ENCODE data around the gene UQCR10.
A peak's percentile ranks its signal among the peaks of the same experiment; 100 is the strongest.

The UQCR10 gene

GRCh38 chr22:29762263-29762662 lies 4.9 kb upstream of the UQCR10 start:
- no peak for DNase-seq (ENCODE audit: low spot score)

- DNase-seq (ENCODE audit: low spot score) = no peak
These were observed 1.1 kb upstream of the UQCR10 start for GRCh38 chr22:29765905-29766631.

GRCh38 chr22:29766632-29767170 lies 468 bp upstream of the UQCR10 start, which contains the start of gene ZMAT5:
ZMAT5 (minus strand) TSS chr22:29767007; CDS start chr22:29748544, 18,463 bp downstream.
- peak; percentile 91 for DNase-seq (ENCODE audit: low spot score)

- no peak for DNase-seq (ENCODE audit: low spot score)
These were observed 1.0 kb downstream of the UQCR10 start for GRCh38 chr22:29768052-29768693.

- DNase-seq (ENCODE audit: low spot score) = no peak
These were observed 2.7 kb downstream of the UQCR10 start for GRCh38 chr22:29769723-29770321.

DNA sequence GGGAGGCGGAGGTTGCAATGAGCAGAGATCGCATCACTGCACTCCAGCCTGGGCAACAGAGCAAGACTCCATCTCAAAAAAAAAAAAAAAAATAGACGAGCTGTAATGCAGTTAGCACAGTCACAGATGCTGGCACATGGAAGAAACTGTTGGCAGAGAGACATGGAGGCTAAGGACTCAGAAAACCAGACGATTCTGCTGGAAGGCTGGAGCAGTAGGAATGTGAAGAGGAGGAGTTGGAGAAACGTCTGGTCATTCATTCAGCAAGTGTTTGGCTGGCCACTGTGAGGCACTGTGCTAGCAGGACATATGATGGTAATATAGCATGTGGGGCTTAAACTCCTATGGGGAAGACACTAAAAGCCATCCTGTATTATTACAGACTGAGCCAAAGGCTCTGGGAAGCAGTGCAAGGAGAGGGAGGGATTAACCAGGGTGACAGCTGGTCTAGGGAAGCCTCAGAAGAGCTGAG lies 5.0 kb downstream of the UQCR10 start:
- DNase-seq (ENCODE audit: low spot score) = no peak

GRCh38 chr22:29773233-29773632 lies 6.1 kb downstream of the UQCR10 start:
- no peak for DNase-seq (ENCODE audit: low spot score)

DNA sequence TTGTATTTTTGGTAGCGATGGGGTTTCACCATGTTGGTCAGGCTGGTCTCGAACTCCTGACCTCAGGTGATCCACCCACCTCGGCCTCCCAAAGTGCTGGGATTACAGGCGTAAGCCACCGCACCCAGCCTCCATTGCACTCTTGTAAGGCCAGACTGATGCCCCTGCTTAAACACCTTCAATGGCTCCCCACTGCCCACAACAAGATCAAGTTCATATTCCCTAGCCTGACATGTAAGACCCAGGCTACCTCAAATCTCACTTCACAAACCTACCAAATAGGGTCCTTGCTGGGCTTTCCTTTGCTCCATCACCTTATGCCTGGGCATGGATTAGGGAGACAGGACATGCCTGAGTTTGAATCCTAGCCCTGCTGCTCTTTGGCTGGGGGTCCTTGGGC lies 13.1 kb downstream of the UQCR10 start:
- DNase-seq (ENCODE audit: low spot score) = no peak

GRCh38 chr22:29780748-29781676 lies 13.8 kb downstream of the UQCR10 start:
- no peak for DNase-seq (ENCODE audit: low spot score)

GRCh38 chr22:29782061-29782845 lies 15.1 kb downstream of the UQCR10 start:
- DNase-seq (ENCODE audit: low spot score) = no peak

- no peak for DNase-seq (ENCODE audit: low spot score)
These were observed 17.5 kb downstream of the UQCR10 start for GRCh38 chr22:29784451-29785361.

- DNase-seq (ENCODE audit: low spot score) = no peak
These were observed 18.9 kb downstream of the UQCR10 start for GRCh38 chr22:29786031-29786430.

DNA sequence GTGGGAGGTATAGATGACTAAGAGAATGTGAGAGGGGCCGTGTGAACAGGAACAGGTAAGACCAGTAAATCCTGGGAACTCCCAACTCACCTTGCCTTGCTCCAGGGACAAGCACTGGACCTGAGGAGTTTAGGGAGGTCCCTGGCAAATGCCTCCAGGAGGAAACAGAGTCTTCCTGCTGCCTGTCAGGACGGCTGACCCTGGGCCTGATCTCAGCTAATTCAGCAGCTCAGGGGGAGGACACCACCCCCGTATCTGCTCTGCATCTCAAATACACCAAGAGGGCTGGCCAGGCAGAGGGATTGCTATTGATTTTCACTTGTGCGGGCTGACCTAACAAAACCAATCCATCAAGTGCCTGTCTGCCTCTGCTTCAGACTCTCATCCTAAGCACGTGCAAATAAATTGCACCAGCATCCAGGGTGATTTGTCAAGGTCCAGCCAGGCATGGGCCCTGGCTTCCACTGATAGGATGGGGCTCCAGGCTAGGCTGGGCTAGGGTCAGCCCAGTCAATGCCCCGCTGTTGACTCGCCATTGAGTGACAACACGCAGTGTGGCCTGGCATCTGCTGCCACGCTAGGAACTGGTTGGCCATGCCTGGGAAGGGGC lies 20.3 kb downstream of the UQCR10 start:
- DNase-seq (ENCODE audit: low spot score) = no peak

DNA sequence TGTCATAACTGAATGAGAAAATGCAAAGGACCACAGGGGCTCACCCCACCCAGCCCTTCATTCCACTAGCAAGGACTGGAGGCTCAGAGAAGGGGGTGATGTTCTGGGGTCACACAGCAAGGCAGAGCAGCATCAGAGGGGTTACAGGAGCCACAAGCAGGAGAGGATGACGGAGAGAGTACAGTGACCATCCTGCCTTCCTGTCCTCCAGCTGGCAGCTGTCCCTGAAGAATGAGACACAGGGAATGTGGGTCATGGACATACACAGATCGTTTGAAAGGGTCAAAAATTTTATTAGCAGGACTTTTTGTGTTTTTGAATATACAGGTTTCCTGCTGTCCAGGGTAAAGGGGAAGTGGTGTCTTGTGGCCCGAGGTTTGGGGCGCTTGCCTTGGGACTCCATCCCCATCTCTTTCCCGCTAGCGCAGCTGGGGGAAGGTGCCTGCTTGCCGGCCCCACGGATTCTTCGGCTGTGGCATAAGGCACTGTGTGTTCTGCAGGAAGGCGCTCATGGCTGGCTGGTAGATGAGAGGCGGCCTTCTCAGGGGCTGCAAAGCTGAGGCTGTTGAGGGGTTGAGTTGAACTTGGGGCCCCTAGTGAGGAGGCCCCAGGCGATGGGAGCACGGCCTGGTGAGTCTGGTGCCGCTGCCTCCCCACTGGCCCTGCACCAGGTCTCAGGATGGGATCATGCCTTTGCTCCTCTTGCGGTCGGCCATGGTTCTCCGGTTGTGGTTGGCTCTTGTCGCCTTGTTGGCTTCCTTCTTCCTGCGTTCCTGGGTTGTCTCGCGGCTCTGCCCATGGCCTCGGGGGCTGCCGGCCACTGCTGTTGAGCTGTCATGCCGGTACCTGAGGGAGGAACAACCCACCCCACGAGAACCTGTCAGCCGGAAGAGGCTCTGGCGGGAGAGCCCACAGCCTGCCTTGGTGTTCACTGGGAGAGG lies 21.4 kb downstream of the UQCR10 start:
- DNase-seq (ENCODE audit: low spot score) = no peak

- DNase-seq (ENCODE audit: low spot score) = no peak
These were observed 22.9 kb downstream of the UQCR10 start for GRCh38 chr22:29790061-29790460.

- DNase-seq (ENCODE audit: low spot score) = no peak
These were observed 26.2 kb downstream of the UQCR10 start for GRCh38 chr22:29793396-29793795.

DNA sequence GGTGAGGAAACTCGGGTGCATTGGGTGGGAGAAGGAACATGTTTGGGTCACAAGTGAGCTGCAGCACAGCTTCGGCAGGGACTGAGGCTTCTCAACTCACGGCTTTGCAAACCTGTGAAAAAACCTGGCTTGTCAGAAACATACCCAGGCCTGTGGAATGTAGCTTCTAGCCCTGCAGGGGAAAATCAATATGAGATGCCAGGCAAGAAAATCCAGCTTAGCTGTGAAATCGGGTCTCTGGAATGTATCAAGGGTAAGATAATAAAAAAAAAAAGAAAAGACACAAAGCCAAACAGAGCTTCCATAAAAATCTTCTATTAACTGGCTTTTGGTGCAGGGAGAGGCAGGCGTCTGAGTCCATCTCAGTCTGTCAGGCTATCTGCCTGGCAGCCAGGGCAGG lies 28.5 kb downstream of the UQCR10 start:
- DNase-seq (ENCODE audit: low spot score) = no peak

DNA sequence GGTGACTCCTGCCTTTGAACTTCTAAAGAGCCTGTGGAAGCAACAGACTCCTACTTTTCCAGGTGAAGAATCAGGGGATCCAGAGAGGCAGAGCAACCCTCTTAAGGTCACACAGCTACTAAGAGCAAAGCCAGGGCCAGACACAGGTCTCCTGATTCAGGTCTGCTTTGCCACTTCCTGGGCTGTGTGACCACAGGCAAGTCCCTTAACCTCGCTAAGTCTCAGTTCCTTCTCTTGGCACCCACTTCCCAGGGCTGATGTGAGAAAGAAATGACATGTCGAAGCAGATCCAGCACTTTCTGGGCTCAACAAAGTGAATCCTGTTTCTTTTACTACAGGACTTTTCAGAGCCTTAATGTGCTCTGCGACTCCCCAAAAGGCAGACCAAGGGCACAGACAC lies 30.2 kb downstream of the UQCR10 start:
- no peak for DNase-seq (ENCODE audit: low spot score)

Data from left forelimb (tissue), 1 donor.